BJ (cell line): ENCODE data around the gene C1QTNF5. TPM values are rescaled to one million over a fixed set of nuclear protein-coding genes. Genes with fewer than 3 reads are reported as not detected.

Experiments used
- CTCF ChIA-PET: fragments of 350-600 bp; formaldehyde crosslinking; extraction: SDS; loops from one replicate; lab custom pipeline; 2021; ENCODE audit warnings: antibody characterized with exemption, inconsistent platforms; lab: Yijun Ruan, JAX
- POLR2A ChIA-PET: fragments of 300-600 bp; sonication (Branson Sonifier 250); formaldehyde crosslinking; extraction: SDS; loops from one replicate; lab custom pipeline; 2021; ENCODE audit warnings: antibody characterized with exemption; lab: Charles Lee
- DNase-seq: peaks from one replicate; pipeline ENCODE4 v3.0.0-alpha.2; 2011; ENCODE audit warnings: low read depth
- H3K27me3 ChIP-seq: 2 replicates; pipeline ENCODE4 v1.6.0; 2011; ENCODE audit warnings: low read length; ENCODE audit not compliant: control insufficient read depth, insufficient read depth
- H3K36me3 ChIP-seq: 2 replicates; pipeline ENCODE4 v1.5.1; 2011; ENCODE audit warnings: low read length; ENCODE audit not compliant: control insufficient read depth, insufficient read depth
- H3K4me3 ChIP-seq: 2 replicates; pipeline ENCODE4 v1.5.1; 2011; ENCODE audit warnings: low read depth, mild to moderate bottlenecking, control low read depth, low read length
- CTCF ChIP-seq: IDR thresholded peaks from 2 replicates; pipeline ENCODE4 v1.5.1; 2011; ENCODE audit warnings: low read depth, mild to moderate bottlenecking, control low read depth, inconsistent platforms, low read length, moderate library complexity; ENCODE audit not compliant: insufficient read depth
- polyA plus RNA-seq: library from polyadenylated mRNA; depleted of rRNA; stranded (reverse); fragments of >200 nt; gene quantifications from 2 replicates; pipeline ENCODE4 v1.2.3, GENCODE V29; 2011

Gene C1QTNF5
- polyA plus RNA-seq, 1 experiment: 19.4 TPM

GRCh38 chr11:119305556-119306372 is 34.9 kb downstream of the C1QTNF5 start:
- DNase-seq: no peak
- Histone ChIP-seq H3K27me3 (no peaks in the 10 kb centered on the region), H3K4me3 (no peak overlapping the region), H3K36me3 (peaks cover 5% of the 10 kb centered on the region)
- POLR2A ChIA-PET: no interaction called here
- no peak for TF ChIP-seq CTCF
- CTCF ChIA-PET: interaction anchor here (0.6 to 2.1 kb wide), 7 partner anchors 10 to 109 kb away, joined by 3 to 5 read pairs (median 4); no protein-coding TSS in a partner anchor

GRCh38 chr11:119303227-119303718 is 37.4 kb downstream of the C1QTNF5 start:
- Histone ChIP-seq H3K4me3 (no peak overlapping the region), H3K36me3 (peaks cover 13% of the 10 kb centered on the region), H3K27me3 (no peaks in the 10 kb centered on the region)
- ChIA-PET CTCF (interaction anchor here (1.1 to 2.0 kb wide), 2 partner anchors 11 to 20 kb away, joined by 3 to 14 read pairs; no protein-coding TSS in a partner anchor), POLR2A (interaction anchor here (0.5 kb wide), 1 partner anchor 13 kb away, joined by 3 read pairs; no protein-coding TSS in a partner anchor)
- DNase-seq: no peak
- TF ChIP-seq CTCF: no peak

GRCh38 chr11:119300198-119300964 is 40.3 kb downstream of the C1QTNF5 start:
- CTCF ChIA-PET: interaction anchor here (1.0 to 2.1 kb wide), 7 partner anchors 8 to 104 kb away, joined by 3 to 14 read pairs (median 5); partner anchors contain the start of gene CBL
- peaks cover 14% of the 10 kb centered on the region for H3K36me3 ChIP-seq
- POLR2A ChIA-PET: no interaction called here
- H3K4me3 ChIP-seq: no peak overlapping the region
- H3K27me3 ChIP-seq: no peaks in the 10 kb centered on the region
- DNase-seq: no peak
- TF ChIP-seq CTCF: no peak

- Histone ChIP-seq H3K4me3 (no peak overlapping the region), H3K27me3 (no peaks in the 10 kb centered on the region), H3K36me3 (peaks cover 15% of the 10 kb centered on the region)
- no peak for TF ChIP-seq CTCF
- POLR2A ChIA-PET: no interaction called here
- CTCF ChIA-PET: interaction anchor here (0.7 to 2.1 kb wide), 4 partner anchors 15 to 39 kb away, joined by 3 to 14 read pairs (median 6); no protein-coding TSS in a partner anchor
- no peak for DNase-seq
These were observed 41.3 kb downstream of the C1QTNF5 start for GRCh38 chr11:119299416-119299815.
